Activated naive CD4-positive, alpha-beta T cell treated with anti-CD3 and anti-CD28 coated beads for 36 hours (primary cell): Measurements from ENCODE around the gene VRK3. TPM values are rescaled to one million over a fixed set of nuclear protein-coding genes. Genes with fewer than 3 reads are reported as not detected.
"Not testable (repeated sequence)": the region's sequence is repeated elsewhere in the genome, so short reads cannot be mapped to it uniquely, and the experiment has no call there.

Experiments used
- CTCF ChIA-PET: fragments of 350-600 bp; sonication (Branson Sonifier 250); formaldehyde crosslinking; loops from one replicate; lab custom pipeline; 2021; ENCODE audit warnings: antibody characterized with exemption; lab: Charles Lee
- DNase-seq: peaks from one replicate; pipeline ENCODE4 v3.0.0-alpha.2; 2020
- H3K27ac Mint-ChIP-seq: one replicate; pipeline ENCODE4 v1.8.0; 2021; ENCODE audit warnings: mild to moderate bottlenecking, mixed read lengths
- H3K27me3 Mint-ChIP-seq: one replicate; pipeline ENCODE4 v1.8.0; 2021; ENCODE audit warnings: low read depth, mixed read lengths
- H3K36me3 Mint-ChIP-seq: one replicate; pipeline ENCODE4 v1.8.0; 2021; ENCODE audit warnings: low read depth, mixed read lengths
- H3K4me1 Mint-ChIP-seq: one replicate; pipeline ENCODE4 v1.8.0; 2021; ENCODE audit warnings: low read depth, mixed read lengths
- H3K4me3 Mint-ChIP-seq: one replicate; pipeline ENCODE4 v1.8.0; 2021; ENCODE audit warnings: mild to moderate bottlenecking, moderate library complexity, mixed read lengths
- H3K9me3 Mint-ChIP-seq: one replicate; pipeline ENCODE4 v1.8.0; 2021; ENCODE audit warnings: mixed read lengths
- intact Hi-C: fragments of 100-400 bp; cut with micrococcal nuclease; formaldehyde crosslinking; loops from one replicate; pipeline ENCODE4 v1.15.1; 2023
- total RNA-seq, 2 experiments: library from RNA; stranded (reverse); gene quantifications; one replicate each; pipeline ENCODE4 v1.2.3, GENCODE V29; 2021

Gene VRK3, protein sequence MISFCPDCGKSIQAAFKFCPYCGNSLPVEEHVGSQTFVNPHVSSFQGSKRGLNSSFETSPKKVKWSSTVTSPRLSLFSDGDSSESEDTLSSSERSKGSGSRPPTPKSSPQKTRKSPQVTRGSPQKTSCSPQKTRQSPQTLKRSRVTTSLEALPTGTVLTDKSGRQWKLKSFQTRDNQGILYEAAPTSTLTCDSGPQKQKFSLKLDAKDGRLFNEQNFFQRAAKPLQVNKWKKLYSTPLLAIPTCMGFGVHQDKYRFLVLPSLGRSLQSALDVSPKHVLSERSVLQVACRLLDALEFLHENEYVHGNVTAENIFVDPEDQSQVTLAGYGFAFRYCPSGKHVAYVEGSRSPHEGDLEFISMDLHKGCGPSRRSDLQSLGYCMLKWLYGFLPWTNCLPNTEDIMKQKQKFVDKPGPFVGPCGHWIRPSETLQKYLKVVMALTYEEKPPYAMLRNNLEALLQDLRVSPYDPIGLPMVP
- 10 to 100 TPM; 45.7 to 54.3 TPM for total RNA-seq

DNA sequence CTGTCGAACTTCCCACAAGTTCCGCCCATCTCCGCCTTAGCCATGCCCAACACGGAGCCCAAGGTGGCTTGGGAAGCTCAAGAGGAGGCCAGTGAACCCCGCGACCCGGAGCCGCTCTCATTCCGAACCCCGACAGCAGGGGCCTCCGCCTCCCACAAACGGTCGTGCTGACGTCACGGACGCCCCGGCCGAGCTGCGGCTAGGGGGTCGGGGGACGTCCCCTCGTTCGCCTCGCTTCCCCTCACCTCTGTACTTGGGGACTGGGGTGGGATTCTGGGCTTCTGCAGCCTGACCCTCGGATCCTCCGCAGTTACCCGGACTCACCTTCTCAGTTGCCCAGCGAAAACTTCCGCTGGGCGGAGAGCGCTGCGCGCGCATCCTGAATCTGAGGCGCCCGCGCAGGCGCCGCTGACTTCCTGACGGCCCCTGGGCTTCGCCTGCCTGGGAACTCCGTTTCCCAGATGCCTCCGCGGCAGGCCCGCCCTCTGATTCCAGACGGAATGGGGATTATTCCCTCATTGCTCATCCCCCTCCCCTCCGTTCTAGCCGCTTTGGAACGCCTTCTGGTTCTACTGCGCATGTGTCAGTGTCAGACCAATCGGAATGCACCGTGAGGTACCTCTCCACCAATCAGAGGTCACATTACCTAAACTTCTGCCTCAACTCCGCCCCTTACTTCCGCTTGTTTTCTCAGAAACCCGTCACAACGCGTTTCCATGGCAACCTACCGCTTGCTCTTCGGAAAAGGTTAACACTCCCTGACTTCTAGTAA lies at the start of gene VRK3:
Gene VRK3 (minus strand): TSS at position 351 of the 772 bp plus-strand sequence. CDS start 9,210 bp downstream, outside the sequence.
- peaks cover 21% of the 10 kb centered on the region for H3K36me3 Mint-ChIP-seq
- H3K9me3 Mint-ChIP-seq, result peaks cover 4% of the 10 kb centered on the region
- peaks cover 50% of the 10 kb centered on the region for H3K4me1 Mint-ChIP-seq
- DNase-seq, result peak; percentile 99
- H3K27ac Mint-ChIP-seq, result peak within 1 kb of the TSS; percentile 97
- H3K27me3 Mint-ChIP-seq, result no peaks in the 10 kb centered on the region
- peak within 1 kb of the TSS; percentile 95 for H3K4me3 Mint-ChIP-seq
- intact Hi-C loops, result loop anchor here (1.0 to 5.0 kb wide), 11 partner anchors 38 to 385 kb away; partner anchors contain the start of genes AKT1S1, ATF5, FUZ and KCNC3
- CTCF ChIA-PET, result no interaction called here

DNA sequence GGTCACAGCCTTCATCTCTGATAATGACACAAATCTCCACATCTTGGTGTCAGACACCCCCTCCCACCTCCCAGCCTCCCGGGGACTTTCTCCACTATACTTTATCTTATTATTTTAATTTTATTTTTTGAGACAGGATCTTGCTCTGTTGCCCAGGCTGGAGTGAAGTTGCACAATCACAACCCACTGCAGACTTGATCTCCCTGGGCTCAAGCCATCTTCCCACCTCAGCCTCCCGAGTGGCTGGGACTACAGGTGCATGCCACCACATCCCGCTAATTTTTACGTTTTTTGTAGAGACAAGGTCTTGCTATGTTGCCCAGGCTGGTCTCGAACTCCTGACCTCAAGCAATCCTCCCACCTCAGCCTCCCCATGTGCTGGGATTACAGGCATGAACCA lies 43.2 kb upstream of the VRK3 start:
- DNase-seq, H3K4me3 Mint-ChIP-seq, H3K36me3 Mint-ChIP-seq, H3K27me3 Mint-ChIP-seq, H3K4me1 Mint-ChIP-seq, intact Hi-C loops, H3K9me3 Mint-ChIP-seq, H3K27ac Mint-ChIP-seq: not testable (repeated sequence)
- CTCF ChIA-PET, result interaction anchor here (0.6 kb wide), 1 partner anchor 869 kb away, joined by 6 read pairs; no protein-coding TSS in a partner anchor

DNA sequence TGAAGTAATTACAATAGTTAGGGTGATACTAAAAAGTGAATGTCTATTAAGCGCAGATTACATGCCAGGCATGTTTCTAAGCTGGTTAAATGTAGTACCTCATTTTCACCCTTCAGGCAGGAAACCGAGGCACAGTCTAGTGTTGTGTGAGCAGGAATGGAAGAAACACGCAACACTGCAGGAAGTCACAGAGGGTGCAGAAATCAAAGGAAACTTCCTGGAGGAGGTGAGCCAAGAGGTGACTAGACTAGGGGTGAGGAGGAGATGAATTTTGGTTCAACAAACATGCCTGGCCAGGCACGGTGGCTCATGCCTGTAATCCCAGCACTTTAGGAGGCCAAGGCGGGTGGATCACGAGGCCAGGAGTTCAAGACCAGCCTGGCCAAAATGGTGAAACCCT lies 42.4 kb upstream of the VRK3 start:
- Mint-ChIP-seq H3K9me3 (no peaks in the 10 kb centered on the region), H3K4me1 (no peaks in the 10 kb centered on the region), H3K27me3 (no peaks in the 10 kb centered on the region), H3K4me3 (no peak overlapping the region), H3K27ac (no peak overlapping the region), H3K36me3 (no peaks in the 10 kb centered on the region)
- CTCF ChIA-PET, result interaction anchor here (1.0 kb wide), 1 partner anchor 66 kb away, joined by 3 read pairs; no protein-coding TSS in a partner anchor
- DNase-seq, result no peak
- intact Hi-C loops, result no loop called here

DNA sequence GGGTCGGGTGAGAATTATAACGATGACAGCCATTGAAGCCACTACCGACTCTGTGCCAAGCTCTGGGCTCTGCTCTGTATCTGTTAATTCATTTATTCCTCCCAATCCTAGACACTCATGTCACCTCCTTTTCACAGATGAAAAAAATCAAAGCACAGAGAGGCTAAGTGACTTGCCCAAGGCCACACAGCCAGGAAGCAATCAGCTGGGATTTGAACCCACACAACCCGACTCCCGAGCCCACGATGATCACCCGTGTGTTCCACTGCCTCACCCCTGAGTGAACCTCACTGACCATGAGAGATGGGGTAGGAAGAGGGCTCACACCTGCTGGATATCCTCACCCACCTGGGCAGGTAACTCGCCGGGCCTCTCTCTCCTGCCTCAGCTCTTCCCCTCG lies 40.8 kb upstream of the VRK3 start:
- Mint-ChIP-seq H3K4me1 (no peaks in the 10 kb centered on the region), H3K27ac (no peak overlapping the region), H3K9me3 (no peaks in the 10 kb centered on the region), H3K36me3 (no peaks in the 10 kb centered on the region), H3K27me3 (no peaks in the 10 kb centered on the region), H3K4me3 (no peak overlapping the region)
- intact Hi-C loops, result no loop called here
- no peak for DNase-seq
- CTCF ChIA-PET, result no interaction called here

DNA sequence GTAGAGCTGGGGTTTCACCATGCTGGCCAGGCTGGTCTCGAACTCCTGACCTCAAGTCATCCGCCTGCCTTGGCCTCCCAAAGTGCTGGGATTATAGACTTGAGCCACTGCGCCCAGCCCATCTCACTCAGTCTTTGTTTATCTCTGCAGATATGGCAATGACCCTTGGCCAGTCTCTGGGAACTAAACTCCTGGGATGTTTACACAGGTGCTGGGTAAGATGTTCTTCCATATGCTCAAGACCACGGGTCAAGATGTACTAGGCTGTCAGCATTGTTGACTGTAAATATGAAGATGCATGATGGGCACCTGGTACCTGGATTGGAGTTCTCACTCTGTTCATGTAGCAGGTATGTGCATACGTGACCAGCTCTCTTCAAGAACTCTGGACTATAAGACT lies 36.5 kb upstream of the VRK3 start:
- peaks cover 26% of the 10 kb centered on the region for H3K9me3 Mint-ChIP-seq
- H3K27ac Mint-ChIP-seq, result no peak overlapping the region
- CTCF ChIA-PET, result interaction anchor here (0.6 kb wide), 1 partner anchor 12 kb away, joined by 4 read pairs; no protein-coding TSS in a partner anchor
- peaks cover 8% of the 10 kb centered on the region for H3K36me3 Mint-ChIP-seq
- H3K27me3 Mint-ChIP-seq, result peaks cover 2% of the 10 kb centered on the region
- no peak for DNase-seq
- H3K4me3 Mint-ChIP-seq, result no peak overlapping the region
- intact Hi-C loops, result no loop called here
- H3K4me1 Mint-ChIP-seq, result no peaks in the 10 kb centered on the region

DNA sequence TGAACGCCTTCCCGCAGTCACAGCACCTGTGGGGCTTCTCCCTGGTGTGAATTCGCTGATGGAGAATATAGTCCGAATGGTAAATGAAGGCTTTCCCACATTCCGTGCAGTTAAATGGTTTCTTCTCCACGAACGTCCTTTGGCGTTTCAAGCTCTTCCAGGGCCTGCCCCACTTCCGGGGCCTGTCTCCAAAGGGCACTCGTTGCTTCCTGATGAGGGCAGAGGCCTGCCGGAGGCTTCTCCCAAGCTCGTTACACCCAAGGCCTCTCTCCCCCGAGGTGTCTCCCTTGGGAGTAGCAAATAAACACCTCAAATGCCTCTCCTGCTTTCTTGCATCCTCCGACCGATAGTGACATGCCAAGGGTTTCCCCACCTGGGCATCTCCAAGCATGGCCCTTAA lies 34.9 kb upstream of the VRK3 start:
- peaks cover 26% of the 10 kb centered on the region for H3K9me3 Mint-ChIP-seq
- CTCF ChIA-PET, result no interaction called here
- H3K4me1 Mint-ChIP-seq, result no peaks in the 10 kb centered on the region
- H3K4me3 Mint-ChIP-seq, result no peak overlapping the region
- H3K27ac Mint-ChIP-seq, result no peak overlapping the region
- no peak for DNase-seq
- H3K27me3 Mint-ChIP-seq, result peaks cover 2% of the 10 kb centered on the region
- H3K36me3 Mint-ChIP-seq, result peaks cover 8% of the 10 kb centered on the region
- intact Hi-C loops, result no loop called here

DNA sequence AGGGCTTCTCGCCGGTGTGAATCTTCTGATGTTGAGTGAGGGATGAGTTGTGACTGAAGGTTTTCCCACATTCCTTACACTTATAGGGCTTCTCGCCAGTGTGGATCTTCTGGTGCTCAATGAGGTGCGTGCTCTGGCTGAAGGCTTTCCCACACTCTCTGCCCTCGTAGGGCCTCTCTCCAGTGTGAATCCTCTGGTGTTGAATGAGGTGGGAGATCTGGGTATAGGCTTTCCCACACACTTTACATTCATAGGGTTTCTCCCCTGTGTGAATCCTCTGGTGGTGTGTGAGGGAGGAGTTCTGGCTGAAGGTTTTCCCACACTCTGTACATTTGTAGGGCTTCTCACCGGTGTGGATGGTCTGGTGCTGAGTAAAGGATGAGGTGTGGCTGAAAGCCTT lies 33.9 kb upstream of the VRK3 start:
- Mint-ChIP-seq H3K27ac (no peak overlapping the region), H3K4me1 (no peaks in the 10 kb centered on the region), H3K9me3 (peaks cover 26% of the 10 kb centered on the region), H3K27me3 (peaks cover 2% of the 10 kb centered on the region), H3K36me3 (peaks cover 8% of the 10 kb centered on the region), H3K4me3 (no peak overlapping the region)
- intact Hi-C loops, result no loop called here
- no peak for DNase-seq
- CTCF ChIA-PET, result no interaction called here

DNA sequence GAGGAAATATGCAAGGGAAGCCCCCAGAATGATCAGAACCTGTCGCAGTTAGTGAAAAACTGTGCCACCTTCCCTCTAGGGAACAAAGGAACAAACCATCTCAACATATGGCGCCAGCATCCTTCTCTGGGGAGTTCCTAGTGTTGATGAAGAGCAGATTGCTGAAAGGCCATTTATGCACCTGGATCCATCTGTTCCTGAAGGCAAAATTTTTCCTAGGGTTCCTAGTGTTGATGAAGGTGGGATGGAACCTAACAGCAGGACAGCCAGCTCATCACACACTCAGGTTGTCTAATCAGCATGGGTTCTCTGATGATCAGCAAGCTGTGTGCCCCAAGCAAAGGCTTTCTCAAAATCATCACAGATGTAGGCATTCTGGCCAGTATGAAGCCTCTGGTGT lies 33.3 kb upstream of the VRK3 start:
- Mint-ChIP-seq H3K36me3 (peaks cover 8% of the 10 kb centered on the region), H3K4me3 (no peak overlapping the region), H3K9me3 (peaks cover 26% of the 10 kb centered on the region), H3K27me3 (peaks cover 2% of the 10 kb centered on the region), H3K4me1 (no peaks in the 10 kb centered on the region), H3K27ac (no peak overlapping the region)
- intact Hi-C loops, result no loop called here
- DNase-seq, result no peak
- CTCF ChIA-PET, result no interaction called here

DNA sequence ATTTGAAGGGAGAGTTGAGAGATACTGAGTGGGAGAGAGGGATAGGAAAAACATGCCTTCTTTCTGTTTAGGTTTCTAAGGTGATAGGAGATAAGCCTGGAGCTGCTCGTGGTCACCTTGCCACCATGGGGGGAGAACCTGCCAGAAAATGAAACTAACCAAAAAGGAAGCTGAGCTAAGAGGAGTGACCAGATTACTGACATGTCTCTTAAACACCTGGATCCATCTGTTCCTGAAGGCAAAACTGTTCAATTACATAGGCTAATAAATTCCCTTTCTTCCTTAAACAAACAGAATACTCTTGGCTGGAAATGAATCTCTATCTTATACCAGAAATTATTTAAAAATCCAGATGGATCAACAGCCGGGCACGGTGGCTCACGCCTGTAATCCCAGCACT lies 27.9 kb upstream of the VRK3 start:
- Mint-ChIP-seq H3K4me3 (no peak overlapping the region), H3K36me3 (peaks cover 5% of the 10 kb centered on the region), H3K27ac (no peak overlapping the region), H3K27me3 (peaks cover 4% of the 10 kb centered on the region), H3K4me1 (peaks cover 11% of the 10 kb centered on the region), H3K9me3 (peaks cover 3% of the 10 kb centered on the region)
- CTCF ChIA-PET, result no interaction called here
- no peak for DNase-seq
- intact Hi-C loops, result no loop called here

DNA sequence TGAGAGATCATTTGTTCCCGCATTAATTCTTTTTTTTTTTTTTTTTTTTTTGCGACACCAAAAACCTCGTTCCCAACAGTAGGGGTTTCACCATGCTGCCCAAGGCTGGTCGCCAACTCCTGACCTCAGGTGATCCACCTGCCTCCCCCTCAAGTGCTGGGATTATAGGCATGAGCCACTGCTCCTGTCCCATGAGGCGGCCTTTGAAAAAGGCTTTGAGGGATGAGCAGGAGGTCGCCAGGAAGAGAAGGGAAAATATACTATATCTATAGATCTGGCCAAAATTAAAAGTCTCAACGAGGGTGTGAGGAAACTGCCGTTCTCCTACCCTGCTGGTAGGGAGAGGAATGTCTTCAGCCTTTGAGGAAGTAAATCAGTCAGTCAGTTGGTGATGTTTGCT lies 26.8 kb upstream of the VRK3 start:
- intact Hi-C loops, result no loop called here
- H3K4me1 Mint-ChIP-seq, result peaks cover 11% of the 10 kb centered on the region

DNA sequence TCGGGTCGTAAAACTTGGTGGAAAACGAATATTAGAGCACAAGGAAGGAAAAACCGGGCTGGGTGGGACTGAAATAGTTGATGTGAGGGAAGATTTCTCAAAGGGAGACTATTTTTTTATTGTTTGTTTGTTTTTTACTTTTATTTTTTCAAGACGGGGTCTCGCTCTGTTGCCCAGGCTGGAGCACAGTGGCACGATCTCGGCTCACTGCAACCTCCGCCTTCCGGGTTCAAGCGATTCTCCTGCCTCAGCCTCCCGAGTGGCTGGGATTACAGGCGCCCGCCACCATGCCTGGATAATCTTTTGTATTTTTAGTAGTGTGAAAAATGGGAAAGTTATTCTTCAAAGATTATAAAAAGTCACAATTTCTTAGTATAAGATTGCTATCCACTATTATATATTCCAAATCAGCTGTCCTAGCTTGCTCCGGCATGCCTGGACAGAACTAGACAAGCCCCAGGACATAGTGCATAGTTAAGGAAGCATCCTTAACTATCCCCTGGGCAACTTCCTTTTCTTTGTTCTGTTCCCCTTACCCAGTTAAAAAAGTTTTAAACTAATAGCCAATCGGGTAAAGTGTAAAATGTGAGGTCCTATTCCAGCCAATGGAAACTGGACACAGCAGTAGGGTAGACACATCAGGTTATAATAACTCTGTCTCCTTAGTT lies 26.2 kb upstream of the VRK3 start:
- DNase-seq, H3K9me3 Mint-ChIP-seq, intact Hi-C loops, H3K27me3 Mint-ChIP-seq, H3K27ac Mint-ChIP-seq: not testable (repeated sequence)
- H3K4me1 Mint-ChIP-seq, result peaks cover 11% of the 10 kb centered on the region
- CTCF ChIA-PET, result interaction anchor here (0.7 kb wide), 1 partner anchor 333 kb away, joined by 4 read pairs; no protein-coding TSS in a partner anchor
- H3K36me3 Mint-ChIP-seq, result peaks cover 17% of the 10 kb centered on the region
- peak overlapping the region; percentile 74 for H3K4me3 Mint-ChIP-seq

More for the DNA sequence above, 26.8 kb upstream of the VRK3 start:
- peaks cover 12% of the 10 kb centered on the region for H3K36me3 Mint-ChIP-seq
- DNase-seq, result no peak
- H3K27me3 Mint-ChIP-seq, result peaks cover 4% of the 10 kb centered on the region
- no peak overlapping the region for H3K4me3 Mint-ChIP-seq
- CTCF ChIA-PET, result interaction anchor here (0.7 kb wide), 1 partner anchor 334 kb away, joined by 4 read pairs; no protein-coding TSS in a partner anchor
- H3K9me3 Mint-ChIP-seq, result peaks cover 4% of the 10 kb centered on the region
- H3K27ac Mint-ChIP-seq, result no peak overlapping the region
